Activated naive CD4-positive, alpha-beta T cell treated with anti-CD3 and anti-CD28 coated beads, Interleukin-2, amount 50 U/mL, for 16 hours (primary cell): ENCODE results near the gene JPH4.
"Not testable (repeated sequence)": the region's sequence is repeated elsewhere in the genome, so short reads cannot be mapped to it uniquely, and the experiment has no call there.

ENCODE experiments used
- DNase-seq: peaks from one replicate; pipeline ENCODE4 v3.0.0-alpha.2; 2020

Gene JPH4

DNA sequence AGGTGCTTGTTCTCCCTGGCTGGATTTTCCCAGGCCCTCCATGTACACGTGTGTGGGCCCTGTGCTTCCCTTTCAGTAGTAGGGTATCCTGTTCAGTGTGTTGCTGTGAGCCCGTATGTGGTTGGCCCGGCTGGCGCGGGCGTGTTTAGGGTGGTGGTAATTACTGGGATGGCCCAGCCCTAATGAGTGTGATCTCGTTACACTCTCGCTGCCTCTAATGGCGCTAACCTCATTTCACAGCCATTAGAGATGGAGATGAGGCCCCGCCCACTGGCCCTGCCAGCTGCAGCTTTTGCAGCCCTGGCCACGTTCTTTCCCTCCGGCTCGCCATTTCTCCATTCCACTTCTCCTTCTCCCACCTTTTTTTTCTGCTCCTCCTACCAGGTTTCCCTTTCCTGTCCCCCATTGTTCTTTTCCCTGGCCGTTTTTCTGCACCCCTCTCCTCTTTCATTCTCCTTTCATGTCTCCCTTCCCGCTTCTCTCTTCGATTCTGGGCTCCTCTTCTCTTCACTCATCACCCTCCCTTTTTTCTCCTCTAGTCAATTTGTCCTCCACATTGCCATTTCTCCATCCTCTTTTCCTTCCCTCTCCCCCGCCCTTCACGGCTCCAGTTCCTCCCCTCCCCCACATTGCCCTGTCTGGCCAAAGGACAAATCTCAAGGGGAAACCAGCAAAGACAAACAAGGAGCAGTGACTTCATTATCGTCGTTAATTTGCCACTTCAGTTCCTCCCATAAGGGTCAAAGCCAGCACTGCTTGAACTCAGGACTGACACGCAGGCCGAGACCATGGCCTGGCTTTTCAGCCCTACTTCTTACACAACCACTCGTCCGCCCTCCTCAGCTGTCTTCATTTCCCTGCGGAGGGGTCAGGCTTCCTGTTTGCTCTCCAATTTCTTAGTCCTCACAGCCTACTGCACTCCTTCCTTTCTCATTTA lies 33.8 kb downstream of the JPH4 start:
- no peak for DNase-seq

DNA sequence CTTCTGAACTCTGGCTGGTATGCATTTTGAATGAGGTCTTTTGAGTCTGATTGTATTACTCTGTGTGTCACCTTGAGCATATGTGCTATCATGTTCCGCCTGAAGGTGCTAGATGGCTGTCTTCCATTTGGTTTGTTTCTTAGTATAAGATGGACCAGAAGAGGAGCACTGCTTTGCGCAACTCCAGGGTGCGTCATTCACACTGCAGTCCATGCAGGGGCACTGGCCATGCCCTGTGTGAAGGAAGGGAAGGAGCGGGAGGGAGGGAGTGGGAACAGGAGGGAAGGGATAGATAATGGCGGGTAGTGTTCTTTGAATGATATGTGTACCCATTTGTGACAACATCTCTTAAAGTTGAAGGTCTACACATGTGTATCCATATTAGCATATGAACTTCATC lies 35.2 kb downstream of the JPH4 start:
- DNase-seq: no peak

DNA sequence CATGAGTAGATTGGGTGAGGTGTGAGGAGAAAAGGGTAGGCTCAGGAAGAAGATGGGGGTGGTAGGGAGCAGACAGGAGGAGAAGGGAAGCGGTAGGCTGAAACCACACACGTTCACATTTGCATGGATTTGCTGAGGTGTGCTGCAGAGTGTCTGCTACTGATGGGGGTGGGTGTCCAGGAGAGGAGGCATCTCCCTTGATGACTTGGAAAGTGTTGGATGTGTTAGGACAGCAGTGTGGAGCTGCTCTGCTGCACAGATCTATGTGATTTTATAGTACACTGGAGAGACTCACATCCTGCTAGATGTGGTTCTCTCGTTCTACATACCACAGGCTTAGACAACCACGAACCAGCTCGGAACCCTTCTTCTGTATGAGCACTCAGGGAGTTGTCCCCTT lies 36.3 kb downstream of the JPH4 start:
- no peak for DNase-seq

DNA sequence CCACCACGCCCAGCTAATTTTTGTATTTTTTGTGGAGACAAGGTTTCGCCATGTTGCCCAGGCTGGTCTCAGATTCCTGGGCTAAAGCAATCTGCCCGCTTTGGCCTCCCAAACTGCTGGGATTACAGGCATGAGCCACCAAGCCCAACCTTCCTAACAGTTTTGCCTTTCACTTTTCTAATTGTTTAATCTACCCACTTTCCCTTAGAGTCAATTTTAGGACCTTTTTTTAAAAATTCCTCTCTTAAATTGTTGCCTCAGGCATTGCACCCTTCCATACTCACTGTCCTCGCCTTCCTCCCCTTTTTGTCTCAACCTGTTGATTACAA lies 38.5 kb downstream of the JPH4 start:
- no peak for DNase-seq

DNA sequence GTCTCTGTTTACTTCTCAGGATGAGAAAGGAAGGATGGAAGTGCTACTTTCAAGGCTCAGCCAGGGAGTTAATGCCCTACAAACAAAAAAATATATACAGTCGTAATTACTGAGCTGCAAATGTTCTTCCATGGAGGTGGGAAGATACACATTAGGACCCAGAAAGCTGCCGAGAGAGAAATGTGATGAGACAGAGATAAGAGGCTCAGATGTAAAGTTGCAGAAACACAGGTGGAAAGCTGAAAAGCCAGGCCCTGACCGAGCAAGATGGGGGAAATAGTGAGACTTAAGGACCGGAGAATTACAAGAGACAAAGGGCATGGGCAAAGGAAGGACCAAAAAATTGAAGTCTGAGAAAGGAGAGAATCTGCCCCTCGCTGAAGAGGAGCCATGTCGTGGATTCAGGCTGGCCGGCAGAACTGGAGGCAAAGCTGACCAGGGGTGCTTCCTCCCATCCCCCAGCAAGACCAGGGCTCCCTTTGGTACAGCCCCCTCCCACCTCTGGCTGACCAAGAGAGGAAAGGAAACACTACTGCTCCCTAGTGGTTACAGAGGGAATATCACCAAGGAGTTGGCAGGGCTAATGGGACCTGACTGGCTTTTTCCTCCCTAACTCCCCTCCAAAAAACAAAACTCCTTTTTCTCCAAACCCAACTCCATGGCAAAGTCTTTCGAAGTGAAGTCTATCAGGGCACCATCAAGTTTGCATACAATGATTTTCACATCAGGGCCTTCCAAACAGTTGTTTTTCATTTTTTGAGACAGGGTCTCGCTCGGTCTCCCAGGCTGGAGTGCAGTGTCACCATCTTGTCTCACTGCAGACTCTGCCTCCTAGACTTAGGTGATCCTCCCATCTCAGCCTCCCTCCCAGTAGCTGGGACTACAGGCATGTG lies 39.1 kb downstream of the JPH4 start:
- DNase-seq: no peak

DNA sequence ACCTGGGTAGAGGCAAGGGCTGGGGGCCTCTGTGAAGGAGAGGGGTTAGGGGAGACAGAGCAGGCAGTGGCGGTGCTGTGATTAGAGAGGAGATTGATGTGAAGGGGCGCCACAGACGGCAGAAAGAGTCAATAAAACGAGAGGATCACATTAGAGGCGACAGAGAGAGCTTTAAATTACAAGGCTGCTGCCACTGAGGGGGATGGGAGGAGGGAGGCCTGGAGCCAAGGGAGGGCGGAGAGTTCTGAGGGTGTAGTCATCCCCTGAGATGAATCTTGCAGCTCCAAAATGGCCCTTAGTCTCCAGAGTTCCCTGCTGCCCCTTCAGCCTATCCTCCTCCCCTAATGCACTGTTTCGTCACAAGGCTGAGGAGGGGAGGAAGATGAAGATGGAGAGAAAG lies 39.8 kb downstream of the JPH4 start:
- no peak for DNase-seq

DNA sequence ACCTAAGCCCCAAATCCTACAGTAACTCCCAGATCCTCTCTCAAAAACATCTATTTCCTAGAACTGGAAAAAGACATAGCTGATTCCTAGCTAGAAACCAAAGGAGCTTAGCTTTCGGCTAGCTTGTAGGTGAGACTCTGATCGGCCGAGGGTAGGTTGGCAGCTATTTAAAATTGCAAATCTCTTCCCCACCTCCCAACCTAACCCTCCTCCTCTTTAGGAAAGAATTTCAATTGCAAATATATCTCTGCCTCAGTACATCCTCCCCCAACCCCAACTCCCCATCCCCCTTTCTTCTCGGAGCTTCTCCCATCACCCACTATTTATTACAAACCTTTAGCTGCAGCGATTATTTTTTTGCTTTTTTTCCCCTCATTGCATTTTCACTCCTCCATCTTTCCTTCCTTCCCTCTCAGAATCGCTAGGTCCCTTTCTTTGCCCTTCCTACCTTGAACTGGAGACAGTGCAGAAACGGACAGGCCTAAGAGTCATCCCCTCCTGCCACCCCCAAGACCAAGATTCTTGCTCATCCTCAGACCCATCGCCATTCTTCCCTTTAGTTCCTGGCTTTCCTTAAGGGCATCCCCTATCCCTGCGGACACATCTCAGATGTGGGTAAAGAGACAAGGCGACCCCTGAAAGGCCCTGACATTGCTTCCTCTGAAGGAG lies 40.4 kb downstream of the JPH4 start:
- DNase-seq: no peak

DNA sequence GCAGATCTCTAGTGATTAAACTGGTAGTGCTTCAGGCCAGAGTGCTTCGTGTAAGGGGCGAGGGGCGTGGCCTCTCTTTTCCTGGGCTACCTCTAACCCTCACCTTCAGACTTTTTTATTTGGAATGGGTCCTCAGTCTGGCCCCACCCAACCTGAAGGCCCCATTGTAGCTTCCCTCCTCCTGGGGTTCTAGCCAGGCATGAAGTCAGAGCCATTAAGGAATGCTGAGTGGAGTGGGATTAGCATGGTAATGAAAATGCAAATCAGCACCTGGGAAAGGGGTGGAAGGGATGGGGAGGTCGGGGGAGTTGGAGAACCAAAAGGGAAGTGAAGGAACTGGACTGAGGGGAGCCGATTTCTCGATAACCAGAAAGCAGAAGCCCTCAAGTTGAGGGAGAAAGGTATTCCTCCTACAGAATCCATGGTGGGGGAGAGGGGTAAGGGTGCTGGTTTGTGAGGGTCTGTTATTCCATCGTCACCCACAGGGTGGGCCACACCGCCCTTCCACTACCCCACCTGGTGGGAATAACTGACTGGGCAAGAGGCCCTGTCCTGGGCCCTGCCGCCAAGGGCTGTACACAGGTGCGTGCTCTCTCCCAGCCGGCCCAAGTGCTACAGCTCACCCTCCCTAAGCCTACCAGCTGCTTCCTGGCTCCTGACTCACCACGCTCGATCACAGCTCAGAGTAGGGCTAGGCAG lies 41.1 kb downstream of the JPH4 start:
- no peak for DNase-seq

DNA sequence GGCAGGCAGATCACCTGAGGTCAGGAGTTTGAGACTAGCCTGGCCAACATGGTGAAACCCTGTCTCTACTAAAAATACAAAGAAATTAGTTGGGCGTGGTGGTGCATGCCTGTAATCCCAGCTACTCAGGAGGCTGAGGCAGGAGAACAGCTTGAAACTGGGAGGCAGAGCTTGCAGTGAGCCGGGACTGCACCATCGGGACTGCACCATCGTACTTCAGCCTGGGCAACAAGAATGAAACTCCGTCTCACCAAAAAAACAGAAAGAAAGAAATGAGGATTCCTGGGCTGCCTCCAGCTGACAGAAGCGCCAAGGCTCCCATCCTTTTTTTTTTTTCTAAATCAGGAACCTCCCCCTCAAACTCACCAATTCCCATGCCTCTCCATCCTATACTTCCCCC lies 41.7 kb downstream of the JPH4 start:
- not testable (repeated sequence) for DNase-seq

DNA sequence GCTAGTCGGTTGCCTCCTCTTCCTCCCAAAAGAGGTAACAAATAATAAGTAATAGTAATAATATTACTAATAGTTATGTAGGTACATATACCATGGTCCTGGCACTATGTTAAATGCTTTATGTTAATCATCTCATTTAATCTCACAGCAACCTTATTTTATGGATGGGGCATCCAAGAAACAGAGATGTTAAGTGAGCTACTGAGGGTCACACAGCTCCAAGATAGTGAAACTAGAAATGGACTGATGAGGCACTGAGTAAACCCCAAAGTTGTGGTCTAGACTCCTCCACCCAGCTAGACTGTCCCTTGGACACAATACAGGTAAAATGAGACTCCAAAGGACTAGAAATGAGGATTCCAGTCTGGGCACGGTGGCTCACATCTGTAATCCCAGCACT lies 42.1 kb downstream of the JPH4 start:
- DNase-seq: no peak

DNA sequence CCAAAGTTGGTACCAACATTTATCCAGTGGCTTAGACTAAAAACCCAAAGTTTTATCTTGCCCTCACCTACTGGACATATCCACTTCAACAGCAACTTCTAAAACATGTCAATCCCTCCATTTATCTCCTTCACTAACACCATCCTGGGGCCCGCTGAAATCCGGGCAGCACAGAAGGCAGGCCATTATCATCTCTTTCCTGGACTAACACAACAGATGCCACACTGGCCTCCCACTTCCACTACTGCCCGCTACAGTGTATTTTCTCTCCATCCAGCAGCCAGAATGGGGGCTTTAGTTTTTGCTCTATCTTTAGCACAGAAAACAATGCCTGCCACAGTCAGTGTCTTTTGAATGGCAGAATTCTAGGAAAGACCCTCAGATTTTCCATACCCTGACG lies 42.6 kb downstream of the JPH4 start:
- DNase-seq: no peak

DNA sequence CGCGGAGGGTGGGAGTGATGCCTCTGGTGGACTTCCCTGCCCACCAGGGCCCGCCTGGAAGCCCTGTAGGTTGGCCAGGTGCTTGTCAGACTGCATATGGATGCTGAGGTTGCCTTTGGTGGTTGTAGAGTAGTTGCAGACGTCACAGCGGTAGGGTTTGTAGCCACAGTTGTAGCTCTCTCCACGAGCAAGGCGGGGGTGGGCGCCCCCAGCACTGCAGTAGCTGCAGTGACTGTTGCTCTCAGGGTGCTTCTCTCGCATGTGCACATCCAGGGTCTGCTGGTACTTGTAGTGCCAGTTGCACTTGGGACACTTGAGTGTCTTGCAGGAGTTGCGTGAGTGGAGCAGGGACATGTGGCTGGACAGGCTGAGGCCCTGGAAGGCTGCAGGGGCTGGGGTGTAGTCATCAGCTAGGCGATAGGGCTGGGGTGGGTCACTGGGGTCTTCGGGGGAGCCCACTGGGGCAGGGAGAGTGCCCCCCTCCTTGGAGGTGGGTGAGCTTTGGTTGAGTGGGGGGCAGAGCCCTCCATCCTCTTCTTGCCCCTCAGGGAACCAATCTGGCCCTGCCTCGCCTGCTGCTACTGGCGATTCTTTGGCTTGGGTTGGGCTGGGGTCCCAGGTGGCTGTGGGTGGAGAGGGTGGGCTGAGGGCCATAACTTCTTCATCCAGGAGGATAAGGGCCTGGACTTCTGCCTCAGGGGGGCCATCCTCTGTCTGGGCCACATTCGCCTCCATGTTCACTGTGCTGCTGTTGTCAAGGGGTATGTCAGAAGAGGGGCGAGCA lies 44.7 kb downstream of the JPH4 start:
- no peak for DNase-seq

DNA sequence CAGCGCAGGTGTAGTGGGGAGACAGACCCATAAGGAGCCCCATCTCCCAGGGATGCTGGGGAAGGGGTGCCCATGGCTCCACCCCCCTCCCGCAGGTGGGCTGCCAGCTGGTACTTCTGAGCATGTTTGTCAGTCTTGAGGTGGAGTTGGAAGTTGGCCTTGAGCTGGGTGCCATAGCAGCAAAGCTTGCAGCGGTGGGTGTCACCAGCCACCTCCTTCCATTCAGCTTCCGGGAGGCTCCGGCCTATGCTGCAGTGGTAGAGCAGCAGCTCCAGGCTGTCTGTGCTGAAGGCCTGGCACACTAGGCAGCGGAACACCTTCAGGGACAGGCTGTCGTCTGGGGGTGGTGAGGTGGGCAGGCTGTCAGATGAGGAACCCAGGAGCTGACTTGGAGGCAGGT lies 45.9 kb downstream of the JPH4 start:
- DNase-seq: no peak

DNA sequence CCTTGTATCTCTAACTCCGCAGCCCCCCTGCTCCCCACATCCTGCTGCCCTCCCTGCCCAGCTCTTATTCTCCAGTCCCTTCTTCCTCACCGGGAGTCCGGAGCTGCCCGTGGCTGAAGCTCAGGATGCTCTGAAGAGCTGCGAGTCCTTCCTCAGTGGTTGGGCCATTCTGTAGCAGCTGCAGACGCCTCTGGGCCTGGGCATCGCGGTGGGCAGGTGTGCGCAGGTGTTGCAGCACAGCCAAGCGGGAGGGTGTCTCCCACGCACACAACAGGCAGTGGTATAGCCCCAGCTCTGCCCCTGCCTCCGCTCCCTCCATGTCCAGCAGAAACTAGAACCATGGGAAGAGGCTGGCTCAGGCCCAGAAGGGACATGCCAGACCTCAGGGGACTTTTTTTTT lies 47.2 kb downstream of the JPH4 start:
- DNase-seq: no peak

DNA sequence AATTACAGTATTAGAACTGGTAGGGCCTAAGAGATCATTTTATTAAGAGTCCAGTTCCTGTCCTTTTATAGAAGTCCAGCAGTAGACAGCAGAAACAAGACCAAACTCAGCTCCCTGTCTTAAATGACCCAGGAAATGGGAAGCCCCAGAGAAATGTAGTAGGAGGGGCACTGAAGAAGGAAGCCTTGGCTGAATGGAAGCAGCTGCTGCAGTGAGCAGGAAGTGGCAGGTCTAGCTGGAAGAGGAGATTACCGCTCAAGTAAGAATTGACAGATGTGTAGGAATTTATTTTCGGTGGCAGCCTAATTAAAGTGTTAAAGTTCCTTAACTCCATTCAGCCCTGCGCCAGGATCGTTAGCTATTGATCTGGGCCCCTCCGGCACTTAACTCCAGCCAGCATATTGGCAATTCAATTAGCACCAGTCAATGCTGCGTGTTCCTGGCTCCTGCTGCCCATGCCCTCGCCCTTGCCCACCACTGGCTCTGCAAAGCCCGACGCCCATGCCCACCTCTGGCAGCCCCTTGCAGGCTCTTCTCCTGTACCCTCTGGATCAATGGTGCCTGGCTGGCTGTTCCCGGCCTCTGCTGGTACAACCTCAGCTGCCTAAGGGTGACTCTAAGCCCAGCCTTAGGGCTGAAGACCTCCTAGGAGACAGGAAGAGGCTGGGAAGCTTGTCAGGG lies 48.1 kb downstream of the JPH4 start:
- no peak for DNase-seq

DNA sequence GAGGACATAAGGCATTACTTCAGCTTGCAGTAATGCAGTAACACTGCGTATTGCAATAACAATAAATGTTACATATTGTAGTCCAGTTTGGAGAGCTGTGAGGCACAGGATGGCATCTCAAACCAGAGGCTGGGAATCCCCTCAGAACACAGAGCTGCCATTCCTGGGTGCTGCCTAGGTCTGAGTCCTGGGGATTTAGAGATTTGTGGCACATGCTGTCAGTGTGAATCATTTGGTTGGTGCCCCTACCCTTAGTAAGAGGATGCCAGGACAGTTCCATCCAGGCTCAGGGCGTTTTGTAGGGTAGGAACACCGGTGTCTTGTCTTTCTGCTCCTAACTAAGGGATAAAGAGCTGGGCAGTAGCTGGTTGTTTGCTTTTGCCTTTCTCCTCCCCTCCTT lies 49.6 kb downstream of the JPH4 start:
- no peak for DNase-seq

DNA sequence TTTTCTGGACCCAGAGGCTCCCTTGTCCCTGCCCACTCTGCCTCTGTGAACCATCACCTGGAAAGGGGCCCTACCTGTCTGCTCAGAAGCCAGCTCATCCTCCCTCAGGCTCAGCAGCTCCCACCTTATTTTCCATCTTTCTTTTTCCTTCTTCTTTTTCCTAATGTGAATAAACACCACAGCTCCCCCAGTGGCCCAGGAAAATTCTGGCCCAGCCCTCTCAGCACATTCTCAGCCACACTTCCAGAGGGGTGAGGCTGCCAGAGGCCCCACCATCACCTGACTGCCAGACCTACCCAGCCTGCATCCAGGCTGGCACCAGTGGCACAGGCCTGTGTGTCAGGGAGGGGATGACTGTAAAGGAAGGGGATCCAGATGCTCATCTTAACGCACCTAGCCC lies 50.0 kb downstream of the JPH4 start:
- no peak for DNase-seq

DNA sequence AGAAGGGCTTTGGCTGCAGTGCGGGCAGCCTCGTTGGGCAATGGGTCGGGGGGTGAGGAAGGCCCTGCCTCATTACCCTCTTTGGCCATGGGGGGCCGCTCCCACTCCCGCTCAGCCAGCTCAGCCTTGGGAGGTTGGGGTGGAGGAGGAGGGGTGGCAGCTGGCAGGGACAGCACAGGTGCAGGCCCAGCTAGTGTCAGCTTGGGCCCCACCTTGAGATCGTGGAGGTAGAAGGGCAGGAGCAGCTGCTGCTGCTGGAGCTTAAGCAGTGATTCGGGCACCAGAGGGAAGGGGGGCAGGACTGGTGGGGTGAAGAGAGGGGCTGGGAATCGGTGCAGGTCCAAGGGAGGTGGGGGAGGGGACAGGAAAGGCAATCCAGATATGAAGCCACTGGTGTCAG lies 53.0 kb downstream of the JPH4 start:
- no peak for DNase-seq

DNA sequence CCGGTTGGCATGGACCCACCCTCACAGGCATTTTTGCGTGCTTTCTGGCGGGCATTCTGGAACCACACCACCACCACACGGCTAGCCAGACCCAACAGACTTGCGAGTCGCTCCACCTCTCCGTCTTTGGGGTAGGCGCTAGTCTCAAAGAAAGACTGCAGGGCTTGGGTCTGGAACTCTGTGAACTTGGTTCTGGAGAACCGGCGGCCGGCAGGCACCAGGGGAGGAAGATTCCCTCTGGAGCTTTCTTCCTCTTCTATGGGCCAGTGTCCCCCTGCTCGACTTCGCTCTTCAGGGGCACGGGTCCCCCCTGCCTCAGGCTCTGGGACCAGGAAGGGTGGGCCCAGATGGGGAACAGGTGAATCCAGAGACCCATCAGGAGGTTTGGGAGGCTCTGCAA lies 53.6 kb downstream of the JPH4 start:
- DNase-seq: no peak

DNA sequence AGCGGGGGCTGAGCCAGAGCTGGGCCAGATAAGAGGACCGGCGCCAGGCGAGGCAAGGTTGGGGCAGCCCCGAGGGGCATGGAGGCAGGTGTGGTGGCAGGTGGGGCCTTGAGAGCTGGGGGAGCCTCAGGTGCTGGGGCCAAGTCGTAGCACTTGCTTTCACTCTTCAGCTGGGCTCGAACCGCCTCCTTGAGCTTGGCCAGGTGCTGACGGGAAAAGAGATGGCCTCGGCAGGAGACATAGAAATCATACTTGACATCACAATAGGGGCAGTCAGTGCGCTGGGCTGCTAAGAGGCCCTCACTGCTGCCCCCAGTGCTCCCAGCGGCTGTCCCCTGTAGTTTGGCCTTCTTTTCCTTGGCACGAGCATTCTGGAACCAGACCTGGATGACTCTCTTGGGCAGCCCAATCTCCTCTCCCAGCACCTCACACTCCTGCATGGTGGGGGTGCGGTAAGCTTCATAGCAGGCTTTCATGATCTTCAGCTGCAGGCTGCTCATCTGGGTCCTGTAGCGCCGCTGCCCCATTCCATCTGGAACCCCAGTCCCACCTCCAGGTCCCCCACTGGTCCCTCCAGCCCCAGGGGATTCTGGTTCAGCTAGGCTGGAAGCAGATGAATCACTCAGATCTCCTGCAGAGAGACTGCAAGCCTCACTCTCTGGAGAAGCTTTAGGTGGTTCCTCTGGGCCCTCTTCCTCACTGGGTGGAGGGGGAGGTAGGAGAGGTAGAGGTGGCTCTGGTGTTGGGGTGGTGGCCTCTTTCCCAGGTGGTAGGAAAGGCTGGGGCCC lies 55.2 kb downstream of the JPH4 start:
- no peak for DNase-seq
